Kidney epithelial cell (primary cell): ENCODE data around the gene CAMK2A. TPM values are rescaled to one million over a fixed set of nuclear protein-coding genes. Genes with fewer than 3 reads are reported as not detected.

Experiments used
- DNase-seq: peaks from one replicate; pipeline ENCODE4 v3.0.0-alpha.2; 2010; ENCODE audit warnings: low read depth
- H3K27me3 ChIP-seq: 2 replicates; pipeline ENCODE4 v1.6.0; 2011; ENCODE audit warnings: low read length; ENCODE audit not compliant: control insufficient read depth, insufficient read depth
- H3K36me3 ChIP-seq: 2 replicates; pipeline ENCODE4 v1.5.1; 2011; ENCODE audit warnings: low read length; ENCODE audit not compliant: control insufficient read depth, insufficient read depth
- H3K4me3 ChIP-seq: 2 replicates; pipeline ENCODE4 v1.5.1; 2011; ENCODE audit warnings: low read depth, mild to moderate bottlenecking, control low read depth, low read length
- CTCF ChIP-seq: IDR thresholded peaks from 2 replicates; pipeline ENCODE4 v1.5.1; 2011; ENCODE audit warnings: mild to moderate bottlenecking, moderate library complexity, low read length, control low read depth, inconsistent platforms; ENCODE audit not compliant: insufficient read depth, poor library complexity, severe bottlenecking
- total RNA-seq: library from RNA; depleted of rRNA; stranded (reverse); fragments of >200 nt; gene quantifications from 2 replicates; pipeline ENCODE4 v1.2.3, GENCODE V29; 2015

The CAMK2A gene
- not detected in 2 replicates for total RNA-seq

GRCh38 chr5:150289551-150290390 lies at the start of gene CAMK2A:
CAMK2A (minus strand) TSS chr5:150289773; CDS start chr5:150289625, 148 bp downstream.
- Histone ChIP-seq H3K27me3 (peaks cover 12% of the 10 kb centered on the region), H3K4me3 (no peak within 1 kb of the TSS), H3K36me3 (no peaks in the 10 kb centered on the region)
- no peak for TF ChIP-seq CTCF
- DNase-seq: no peak

- DNase-seq: no peak
- Histone ChIP-seq H3K36me3 (no peaks in the 10 kb centered on the region), H3K27me3 (no peaks in the 10 kb centered on the region), H3K4me3 (no peak overlapping the region)
- no peak for TF ChIP-seq CTCF
Measured at GRCh38 chr5:150339165-150339564, 49.6 kb upstream of the CAMK2A start.

GRCh38 chr5:150338546-150338945 lies 49.0 kb upstream of the CAMK2A start:
- DNase-seq: no peak
- no peaks in the 10 kb centered on the region for H3K27me3 ChIP-seq
- no peaks in the 10 kb centered on the region for H3K36me3 ChIP-seq
- no peak for TF ChIP-seq CTCF
- no peak overlapping the region for H3K4me3 ChIP-seq

GRCh38 chr5:150335778-150336177 lies 46.2 kb upstream of the CAMK2A start:
- H3K4me3 ChIP-seq: no peak overlapping the region
- H3K27me3 ChIP-seq: no peaks in the 10 kb centered on the region
- no peak for DNase-seq
- H3K36me3 ChIP-seq: no peaks in the 10 kb centered on the region
- TF ChIP-seq CTCF: no peak

GRCh38 chr5:150333400-150333799 lies 43.8 kb upstream of the CAMK2A start:
- TF ChIP-seq CTCF: no peak
- Histone ChIP-seq H3K4me3 (no peak overlapping the region), H3K27me3 (no peaks in the 10 kb centered on the region), H3K36me3 (no peaks in the 10 kb centered on the region)
- DNase-seq: no peak
